GM12891 (cell line): ENCODE results near the gene B3GNT7.

Source experiments
- POLR2A ChIP-seq: IDR thresholded peaks from 2 replicates; pipeline ENCODE4 v1.6.1; 2011; ENCODE audit warnings: low read depth, low read length, control low read depth
- POLR2AphosphoS5 ChIP-seq: IDR thresholded peaks from 2 replicates; pipeline ENCODE4 v1.6.1; 2011; ENCODE audit warnings: low read depth, low read length, control low read depth
- POU2F2 ChIP-seq: IDR thresholded peaks from 2 replicates; pipeline ENCODE4 v1.6.1; 2011; ENCODE audit warnings: low read depth, mild to moderate bottlenecking, control low read depth, low read length, moderate library complexity
- SPI1 ChIP-seq: IDR thresholded peaks from 2 replicates; pipeline ENCODE4 v1.6.1; 2011; ENCODE audit warnings: low read depth, low read length, control low read depth
- TAF1 ChIP-seq: IDR thresholded peaks from 2 replicates; pipeline ENCODE4 v1.6.1; 2011; ENCODE audit warnings: low read depth, low read length, control low read depth

GRCh38 chr2:231376857-231377256 lies 18.7 kb upstream of the B3GNT7 start:
- TF ChIP-seq POU2F2 (no peak), SPI1 (no peak), TAF1 (no peak), POLR2A (no peak), POLR2AphosphoS5 (no peak)
